C4-2B (cell line): ENCODE data around the gene AVL9.

Source experiments
- CTCF ChIP-seq: fragments of 450-650 bp; conservative IDR thresholded peaks from 2 replicates; pipeline ENCODE4 v1.5.1; 2017; ENCODE audit warnings: mild to moderate bottlenecking
- ZFX ChIP-seq: fragments of 450-650 bp; IDR thresholded peaks from 2 replicates; pipeline ENCODE4 v1.6.1; 2017

GRCh38 chr7:32513210-32513609 is 17.9 kb downstream of the AVL9 start:
- TF ChIP-seq CTCF, result no peak
- no peak for TF ChIP-seq ZFX
